NCI-H510A (cell line): ENCODE measurements around the gene FRMD4B.

Experiments
- DNase-seq: peaks from one replicate; lab custom pipeline; 2025; lab: John Stamatoyannopoulos, UW

Gene FRMD4B

DNA sequence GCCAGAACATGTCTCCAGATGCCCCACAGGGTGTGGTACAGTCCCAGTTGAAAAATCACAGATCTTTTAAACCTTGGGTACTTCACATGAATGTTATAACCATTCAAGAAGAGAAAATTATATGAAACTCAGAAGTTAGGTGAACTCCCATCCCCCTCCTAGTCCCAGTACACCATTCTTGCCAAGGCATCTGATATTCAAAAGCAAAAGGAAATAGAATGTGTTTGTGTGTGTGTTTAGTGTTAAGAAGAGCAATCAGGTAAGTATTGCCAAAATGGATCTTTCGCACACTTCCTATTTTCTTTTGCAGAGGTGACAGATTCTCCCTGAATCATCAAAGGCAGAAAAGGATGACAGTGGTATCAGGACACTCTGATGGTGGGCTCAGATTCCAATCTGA is 219.4 kb downstream of the FRMD4B start:
- DNase-seq, result no peak

DNA sequence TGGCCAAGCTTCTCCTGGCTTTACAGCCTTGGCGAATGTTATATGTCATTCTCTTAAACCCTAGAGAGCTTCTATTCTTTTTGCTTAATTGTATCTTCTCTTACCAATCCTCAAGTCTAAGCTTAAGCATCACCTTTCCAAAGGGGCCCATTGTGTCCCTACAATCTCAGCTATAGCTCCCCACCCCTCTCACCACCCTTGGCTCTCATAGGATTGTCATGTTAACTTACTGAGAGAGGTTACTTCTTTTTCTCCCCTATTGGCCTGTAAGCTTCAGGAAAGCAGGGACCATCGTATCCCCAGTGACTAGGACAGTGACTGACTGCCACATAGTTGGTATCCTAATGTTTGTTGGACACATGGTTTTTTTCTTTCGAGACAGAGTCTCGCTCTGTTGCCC is 220.1 kb downstream of the FRMD4B start:
- DNase-seq, result no peak

DNA sequence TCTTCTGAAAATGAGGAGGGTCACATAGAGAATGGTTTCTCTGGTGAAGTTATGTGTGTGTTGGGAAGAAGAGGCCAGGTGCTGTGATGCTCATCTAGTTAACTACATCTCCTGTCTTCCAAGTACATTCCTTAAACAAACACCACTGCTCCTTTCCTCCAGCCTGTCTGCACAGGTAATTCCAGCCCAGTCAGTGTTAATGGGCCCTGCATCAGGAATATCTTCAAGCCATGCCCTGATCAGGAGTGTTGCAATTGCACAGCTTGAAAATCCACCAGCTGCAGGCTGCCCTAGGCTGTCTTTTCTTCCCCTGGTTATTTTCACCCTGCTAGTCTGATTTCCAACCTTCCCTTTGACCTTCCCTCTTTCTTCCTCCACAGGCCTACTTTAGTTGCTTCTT is 221.6 kb downstream of the FRMD4B start:
- no peak for DNase-seq

DNA sequence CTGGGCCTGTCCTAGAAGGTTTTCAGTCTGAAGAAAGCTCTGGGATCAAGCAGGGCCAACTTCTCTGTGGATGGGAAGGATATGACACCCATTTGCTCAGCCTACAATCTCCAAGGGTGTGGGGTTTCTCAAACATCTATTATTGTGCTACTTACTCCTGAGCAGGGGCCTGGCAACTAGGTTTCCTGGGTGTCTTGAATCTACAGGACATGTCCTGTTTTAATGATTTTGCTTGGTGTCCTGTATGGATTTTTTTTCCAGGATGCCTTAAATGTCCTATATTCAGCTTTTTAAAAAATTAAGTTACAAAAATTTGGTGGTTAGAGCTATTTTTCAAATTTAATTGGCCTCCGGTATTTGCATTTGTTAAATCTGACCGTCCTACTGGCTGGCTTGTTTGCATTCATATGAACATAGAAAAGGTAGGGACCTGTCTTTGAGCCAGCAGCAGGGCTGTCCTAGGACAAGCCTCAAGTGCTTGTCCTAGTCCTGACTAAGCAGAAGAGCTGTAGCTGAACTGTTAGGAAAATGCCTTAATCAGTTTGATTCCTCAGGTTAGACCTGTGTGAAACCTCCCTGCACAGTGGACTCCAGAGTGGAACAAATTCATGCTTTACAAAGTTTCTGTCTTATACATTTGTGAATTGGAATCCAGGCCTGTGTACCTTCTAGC is 223.4 kb downstream of the FRMD4B start:
- no peak for DNase-seq

DNA sequence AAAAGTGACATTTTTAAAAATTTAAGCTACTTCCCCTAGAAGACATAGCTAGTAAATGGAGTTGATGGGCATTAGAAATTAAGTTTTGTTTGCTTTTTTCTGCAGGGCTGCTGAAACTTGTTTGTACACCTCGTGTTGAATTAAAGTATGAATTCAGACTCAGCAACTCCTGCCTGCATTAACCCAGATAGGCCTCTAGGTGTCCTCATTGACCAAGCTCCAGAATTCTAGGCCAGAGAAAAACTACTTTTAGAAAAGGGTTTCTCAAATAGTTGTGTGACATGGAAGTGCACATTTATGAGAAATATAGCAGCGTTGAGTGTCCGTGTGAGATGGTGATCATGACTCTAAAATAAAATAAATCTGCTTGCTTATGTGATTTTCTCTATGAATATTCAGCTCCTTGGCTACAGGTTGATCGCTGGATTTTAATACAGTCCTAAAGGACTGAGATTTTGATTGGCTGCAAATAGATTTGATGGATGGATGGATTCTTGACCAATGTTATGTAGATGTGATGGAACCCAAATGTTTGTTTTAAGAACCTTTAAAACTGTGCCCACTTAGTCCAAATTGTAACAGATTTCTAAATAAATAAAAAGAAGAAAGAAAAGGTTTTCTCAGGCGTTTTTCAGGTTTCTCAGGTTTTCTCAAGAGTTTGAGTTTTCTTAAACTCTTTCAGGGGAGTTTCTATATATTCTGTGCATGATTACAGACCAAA is 224.1 kb downstream of the FRMD4B start:
- DNase-seq, result no peak

DNA sequence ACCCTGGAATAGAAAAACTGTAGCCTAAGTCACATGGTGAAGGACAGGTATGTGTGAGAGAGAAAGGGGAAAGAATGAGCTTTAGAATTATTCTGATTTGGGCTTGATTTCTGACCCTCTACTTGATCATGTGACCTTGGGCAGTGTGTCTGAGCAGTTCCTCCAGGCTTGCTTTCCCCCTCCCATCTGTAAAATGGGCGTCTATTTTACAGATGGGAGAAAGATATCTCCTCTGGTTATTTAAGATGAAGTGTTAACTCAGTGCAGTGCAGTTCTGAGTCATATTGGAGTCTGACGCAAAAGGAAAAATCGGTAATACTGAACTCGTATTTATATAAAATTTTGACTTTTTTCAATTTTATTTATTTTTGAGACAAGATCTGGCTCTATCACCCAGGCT is 225.4 kb downstream of the FRMD4B start:
- no peak for DNase-seq

DNA sequence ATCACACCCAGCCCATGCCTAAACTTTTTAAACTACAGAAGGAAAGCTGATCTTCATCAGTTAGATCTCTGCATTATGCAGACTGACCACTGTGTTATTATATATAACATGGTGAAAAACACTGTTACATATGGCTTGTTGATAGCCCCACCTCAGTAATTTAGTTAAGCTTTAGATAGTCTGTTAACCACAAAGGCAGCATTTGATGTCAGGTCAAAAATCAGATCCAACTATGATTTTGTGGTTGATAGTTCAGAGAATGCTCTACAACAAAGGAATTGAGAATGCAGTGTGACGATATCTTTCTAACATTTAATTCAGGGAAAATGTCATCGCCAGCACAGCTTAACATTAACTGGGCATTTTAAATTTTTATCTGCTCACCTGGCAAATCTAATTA is 225.8 kb downstream of the FRMD4B start:
- DNase-seq, result no peak

DNA sequence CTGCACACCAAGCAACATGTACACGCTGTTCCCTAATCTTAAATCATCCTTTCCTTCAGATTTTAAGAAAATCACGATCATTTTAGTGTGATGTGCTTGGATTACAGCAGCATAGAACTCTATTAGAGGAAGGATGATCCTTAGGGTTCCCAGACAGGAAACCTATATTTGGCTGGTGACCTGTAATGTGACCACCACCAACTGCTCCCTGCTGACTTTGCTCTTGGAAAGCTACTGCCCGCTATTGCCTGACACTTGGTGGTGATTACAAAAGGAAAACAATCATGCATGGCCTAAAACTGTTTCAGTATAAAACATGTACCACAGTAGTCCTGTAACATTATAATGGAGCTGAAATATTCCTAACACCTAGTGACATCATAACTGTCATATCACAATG is 236.3 kb downstream of the FRMD4B start:
- DNase-seq, result no peak

DNA sequence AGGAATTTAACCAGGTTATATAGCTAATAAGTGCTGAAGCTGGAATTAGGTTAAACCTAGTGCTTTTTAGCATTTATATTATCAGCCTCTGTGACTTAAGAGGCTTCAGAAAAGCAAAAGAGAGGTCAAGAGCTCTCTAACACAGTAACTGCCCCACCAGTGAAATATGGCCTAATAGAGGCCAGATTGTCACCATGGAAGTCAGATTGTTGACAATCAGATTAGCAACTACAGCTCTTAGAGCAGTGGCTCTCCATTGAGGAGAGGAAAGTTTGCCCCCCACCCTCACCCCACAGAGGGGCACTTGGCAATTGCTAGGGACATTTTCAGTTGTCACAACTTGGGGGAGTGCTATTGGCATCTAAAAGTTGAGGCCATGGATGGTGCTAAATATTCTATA is 240.2 kb downstream of the FRMD4B start:
- no peak for DNase-seq

DNA sequence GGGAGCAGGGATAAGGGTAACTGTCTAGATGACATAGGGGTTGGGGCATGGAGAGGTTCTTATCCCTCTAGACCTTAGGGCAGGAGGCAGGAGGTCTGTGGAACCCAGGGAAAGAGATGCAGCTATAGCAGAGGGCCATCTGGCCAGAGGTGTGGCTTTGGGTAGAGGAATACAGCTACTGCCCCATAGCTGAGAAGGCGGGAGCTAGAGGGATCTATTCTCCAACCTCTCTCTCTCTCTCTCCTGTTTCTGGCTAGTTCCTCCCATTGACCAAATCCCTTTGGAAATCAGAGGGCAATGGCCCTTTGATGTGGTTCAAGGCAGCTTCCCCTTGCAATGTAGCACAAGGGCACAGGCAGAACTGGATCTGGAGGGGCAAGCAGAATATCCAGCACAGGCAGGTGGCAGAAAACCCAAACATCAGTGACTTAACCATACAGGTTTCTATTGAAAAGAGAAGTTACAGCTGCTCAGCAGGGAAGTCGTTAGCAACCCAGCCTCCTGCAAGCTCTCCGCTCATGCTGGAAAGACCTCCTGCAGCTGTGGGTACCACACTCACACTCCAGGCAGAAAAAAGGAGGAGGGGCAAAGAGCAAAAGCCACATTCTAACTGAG is 241.2 kb downstream of the FRMD4B start:
- DNase-seq, result no peak

DNA sequence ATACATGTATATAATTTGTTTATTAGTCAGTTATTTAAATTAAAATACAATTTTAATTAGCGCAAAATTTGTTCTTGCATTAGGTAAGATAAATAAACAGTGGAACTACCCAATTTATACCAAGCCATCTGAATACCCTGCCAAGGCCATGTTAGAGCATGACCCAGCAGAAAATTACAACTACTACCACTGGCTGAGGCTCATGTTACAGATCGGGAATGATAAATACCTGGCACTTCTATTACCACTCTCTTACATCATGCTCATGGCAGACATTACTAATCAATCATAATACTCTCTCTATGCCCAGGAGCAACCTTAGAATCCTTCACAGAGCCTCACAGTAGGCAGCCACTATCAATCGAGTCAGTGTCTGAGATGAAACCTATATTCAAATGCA is 242.3 kb downstream of the FRMD4B start:
- DNase-seq, result peak; percentile 22

DNA sequence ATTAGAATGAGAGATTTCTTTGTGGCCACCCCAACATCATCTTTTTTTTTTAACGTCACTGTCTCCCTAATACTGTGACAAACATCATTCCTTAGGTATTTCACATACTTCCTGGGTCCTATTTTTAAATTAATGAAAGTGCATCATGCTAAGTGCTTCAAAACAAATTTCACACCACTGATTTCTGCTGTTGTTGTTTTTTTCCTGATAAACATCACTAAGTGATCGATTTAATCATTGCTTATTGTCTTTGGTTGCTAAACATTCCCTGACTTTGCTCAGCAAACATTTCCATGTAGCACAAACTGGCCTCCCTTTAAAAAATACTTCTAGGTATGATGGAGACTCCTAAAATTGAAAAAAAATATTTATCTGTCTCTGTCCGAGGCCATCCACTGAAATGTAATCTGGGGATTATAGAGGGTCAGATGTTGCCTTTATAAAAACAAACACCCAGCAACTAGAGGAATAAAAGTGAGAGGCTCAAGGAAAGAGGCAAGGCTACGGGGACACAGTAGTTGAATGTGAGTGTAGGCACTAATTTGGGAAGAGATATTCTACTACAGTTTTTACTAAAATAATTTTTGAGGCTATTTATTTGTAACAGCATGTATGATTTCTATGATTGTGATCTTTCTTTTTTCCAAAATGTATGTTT is 243.0 kb downstream of the FRMD4B start:
- no peak for DNase-seq

DNA sequence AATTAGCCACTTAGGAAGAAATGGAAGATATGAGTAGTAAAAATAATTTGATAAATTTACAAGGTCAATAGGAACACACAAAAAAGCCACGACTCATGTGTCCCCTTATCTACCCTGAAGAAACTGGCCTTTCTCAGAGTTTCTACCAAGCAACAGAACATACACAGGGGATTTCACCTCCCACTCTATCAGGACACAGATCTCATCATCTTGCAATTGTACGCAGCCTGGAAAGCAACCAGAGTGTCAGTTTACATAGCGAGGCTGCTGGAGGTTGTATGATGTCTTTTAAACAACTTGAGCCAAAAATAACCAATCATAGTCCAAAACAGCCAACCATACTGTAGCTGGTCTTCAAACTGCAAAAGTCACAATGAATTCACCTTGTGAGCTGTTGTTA is 243.8 kb downstream of the FRMD4B start:
- no peak for DNase-seq

DNA sequence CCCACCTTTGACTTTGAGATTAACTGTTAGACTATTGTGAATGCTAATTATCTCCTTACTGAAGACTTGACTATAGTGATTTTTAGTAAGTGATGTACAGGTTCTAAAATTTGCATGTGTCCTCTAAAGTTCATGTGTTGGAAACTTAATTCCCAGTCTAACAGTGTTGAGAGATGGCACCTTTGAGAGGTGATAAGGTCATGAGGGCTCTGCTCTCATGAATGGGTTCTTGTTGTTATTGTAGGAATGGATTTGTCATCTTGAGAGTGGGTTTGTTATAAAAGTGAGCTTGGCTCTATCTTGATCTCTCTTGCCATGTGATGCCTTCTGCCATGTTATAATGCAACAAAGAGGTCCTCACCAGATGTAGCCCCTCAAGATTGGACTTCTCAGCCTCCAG is 244.6 kb downstream of the FRMD4B start:
- DNase-seq, result no peak

DNA sequence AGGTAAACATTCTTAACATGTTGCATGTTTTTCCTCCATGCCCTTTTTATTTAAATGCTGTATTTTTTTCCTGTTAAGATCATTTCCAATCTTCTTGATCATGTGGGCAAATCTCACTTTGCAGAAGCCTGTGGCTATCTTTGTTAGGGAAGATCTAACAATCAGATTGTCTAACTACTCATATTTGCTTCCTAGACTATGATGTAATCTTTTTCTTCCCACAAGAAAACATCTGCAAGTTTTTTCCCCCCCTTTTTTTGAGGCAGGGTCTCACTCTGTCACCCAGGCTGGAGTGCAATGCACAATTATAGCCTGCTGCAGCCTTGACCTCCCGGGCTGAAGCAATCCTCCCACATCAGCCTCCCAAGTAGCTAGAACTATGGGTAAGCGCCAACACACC is 248.5 kb downstream of the FRMD4B start:
- DNase-seq, result no peak

DNA sequence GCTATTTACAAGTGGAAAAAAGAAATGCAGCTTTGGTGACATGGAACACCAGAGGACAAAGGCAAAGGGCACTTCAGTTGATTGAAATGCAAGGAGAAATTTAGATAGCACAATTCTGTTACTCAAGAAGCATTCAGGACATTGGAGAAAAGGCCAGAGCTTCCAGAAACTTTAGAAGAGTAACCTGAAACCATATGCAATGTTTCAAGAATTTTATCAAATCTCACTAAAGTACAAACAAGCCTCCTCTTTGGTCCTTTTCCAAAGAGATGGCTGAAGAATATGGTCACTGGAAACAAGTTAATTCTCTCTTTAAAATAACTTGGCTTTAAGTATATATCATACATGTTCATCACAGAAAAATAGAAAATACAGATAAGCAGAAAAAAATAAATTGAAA is 248.9 kb downstream of the FRMD4B start:
- DNase-seq, result no peak

DNA sequence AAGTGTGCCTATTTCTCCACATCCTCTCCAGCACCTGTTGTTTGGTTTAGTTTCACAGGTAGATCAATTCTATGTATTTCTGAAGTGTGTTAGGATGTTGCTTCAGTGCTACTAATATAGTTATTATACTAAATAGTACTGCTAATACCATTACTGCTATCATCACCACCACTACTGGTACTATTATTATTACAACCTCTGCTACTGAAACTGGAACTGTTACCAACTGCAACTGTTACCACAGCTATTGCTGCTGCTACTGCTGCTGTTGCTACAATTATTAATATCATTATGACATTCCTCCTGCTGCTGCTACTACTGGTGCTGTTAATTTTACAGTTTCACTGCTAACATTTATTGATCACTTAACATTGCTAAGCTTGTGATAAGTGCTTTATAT is 255.2 kb downstream of the FRMD4B start:
- DNase-seq, result no peak

DNA sequence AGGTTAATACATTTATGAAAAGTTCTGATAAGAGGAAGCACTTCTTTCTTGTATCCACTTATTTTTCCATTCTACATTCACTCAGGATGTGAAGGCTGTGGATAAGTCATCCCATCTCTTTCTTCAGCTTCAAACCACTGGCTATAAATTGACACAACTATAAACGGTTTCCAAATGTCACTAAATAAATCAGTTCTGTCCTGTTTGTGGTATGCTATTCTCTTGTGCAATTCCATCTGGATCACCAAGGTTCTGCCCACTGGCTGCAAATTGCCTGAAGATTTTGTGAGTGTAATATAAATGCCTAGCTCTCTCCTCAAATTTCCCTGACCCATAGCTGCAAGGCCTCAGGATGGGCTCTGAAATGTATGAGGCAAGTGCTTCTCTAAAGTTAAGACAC is 256.4 kb downstream of the FRMD4B start:
- DNase-seq, result no peak

DNA sequence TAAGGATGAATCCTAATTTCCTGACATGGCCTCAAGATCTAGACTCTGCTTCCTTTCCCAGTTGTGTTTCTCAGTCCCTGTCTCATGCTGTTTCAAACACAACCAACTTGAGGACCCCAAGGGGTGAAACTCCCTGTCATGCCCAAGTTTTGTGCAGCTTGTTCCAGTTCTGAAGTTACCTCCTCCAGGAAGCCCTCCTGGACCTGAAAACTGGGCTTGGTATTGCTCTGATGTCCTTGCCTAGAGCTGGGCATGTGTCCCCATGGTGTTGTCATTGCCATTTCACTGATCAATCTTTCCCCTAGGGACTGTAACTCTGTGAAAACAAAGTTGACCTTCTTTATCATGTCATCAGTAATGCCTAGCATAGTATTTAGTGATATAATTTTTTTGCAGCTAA is 257.4 kb downstream of the FRMD4B start:
- DNase-seq, result no peak

DNA sequence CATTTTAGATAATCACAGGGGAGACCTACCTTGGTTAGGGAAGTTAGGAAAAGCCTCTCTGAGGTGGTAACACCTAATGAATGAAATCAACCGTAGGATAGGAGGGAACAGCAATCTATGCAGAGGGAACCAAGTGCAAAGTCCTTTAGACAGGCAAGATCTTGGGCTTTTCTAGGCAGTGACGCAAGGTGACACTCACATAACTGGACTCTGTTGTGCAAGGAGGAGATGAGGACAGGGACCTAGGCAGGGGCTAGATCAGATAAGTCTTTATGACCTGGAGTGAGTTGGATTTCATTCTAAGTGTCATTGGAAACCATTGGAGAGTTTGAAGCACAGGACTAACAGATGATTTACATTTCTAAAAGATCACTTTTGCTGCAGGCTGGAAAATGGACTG is 258.9 kb downstream of the FRMD4B start:
- DNase-seq, result no peak

DNA sequence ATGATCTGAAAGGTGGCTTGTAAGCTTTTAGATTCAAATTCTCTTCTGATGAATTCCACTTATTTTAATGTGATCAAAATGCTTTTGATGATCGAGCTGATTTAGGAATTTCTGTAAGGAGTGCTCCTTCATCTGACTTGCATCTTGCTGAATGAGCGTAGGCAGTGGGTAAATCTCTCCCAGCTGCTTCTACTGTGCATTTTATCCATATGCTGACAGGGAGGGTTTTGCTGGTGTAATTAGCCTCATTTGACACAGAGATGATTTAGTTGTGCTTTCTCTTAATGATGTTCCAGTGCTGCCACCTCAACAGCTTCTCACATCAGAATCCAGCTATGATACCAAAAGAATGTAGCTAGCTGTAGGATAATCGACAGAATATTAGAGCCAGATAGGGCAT is 259.7 kb downstream of the FRMD4B start:
- DNase-seq, result no peak

DNA sequence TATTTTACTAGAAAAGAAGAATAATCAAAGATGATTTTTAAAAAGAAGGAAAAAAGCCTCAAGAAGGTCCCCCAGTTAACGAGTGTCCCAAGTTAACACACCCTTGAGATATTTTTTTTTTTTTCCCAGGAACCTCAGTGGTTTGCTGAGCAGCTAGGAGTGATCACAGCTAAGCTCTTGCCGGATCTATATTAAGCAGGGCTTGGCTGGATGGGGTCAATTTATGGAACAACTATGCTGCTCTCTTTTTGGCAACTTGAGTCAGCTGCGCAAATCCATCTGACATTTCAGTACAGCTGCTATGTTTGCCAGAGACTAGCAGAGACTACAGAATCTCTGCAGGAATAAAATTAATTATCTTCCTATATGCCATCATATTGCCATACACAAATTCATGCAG is 263.5 kb downstream of the FRMD4B start, which contains the start of gene LMOD3:
LMOD3 (minus strand) TSS at position 193 of the 400 bp plus-strand sequence. CDS start 209 bp downstream, outside the sequence.
- no peak for DNase-seq

DNA sequence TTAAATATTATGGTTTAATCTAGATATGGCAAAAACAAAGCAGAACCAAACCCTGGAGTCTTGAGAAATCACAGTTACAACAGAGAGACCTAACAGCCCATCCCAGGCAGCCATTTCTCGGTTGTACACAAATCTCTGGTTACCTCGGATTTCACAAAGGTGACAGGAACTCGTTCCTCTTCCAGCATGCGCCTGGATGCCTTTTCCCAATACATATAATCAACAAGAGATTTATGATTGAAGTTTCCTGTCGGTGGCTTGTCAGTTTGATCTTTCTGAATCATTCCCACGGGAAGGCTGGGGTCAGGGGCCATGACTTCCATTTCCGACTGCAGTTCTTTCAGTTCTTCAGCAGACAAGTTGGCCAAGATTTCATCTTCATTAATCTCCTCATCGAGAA is 263.9 kb downstream of the FRMD4B start:
- no peak for DNase-seq
